Stimulated activated CD8-positive, alpha-beta memory T cell treated with anti-CD3 and anti-CD28 coated beads, Interleukin-4, amount 100 ng/mL, for 1 hour (primary cell): Measurements from ENCODE around the gene CDCA8.
"Not testable (repeated sequence)": the region's sequence is repeated elsewhere in the genome, so short reads cannot be mapped to it uniquely, and the experiment has no call there.

Experiments
- DNase-seq, 2 donors: peaks; one replicate each; pipeline ENCODE4 v3.0.0-alpha.2; 2020; ENCODE audit warnings: low read depth in 2 of 2, low spot score in 1 of 2

CDCA8 gene

GRCh38 chr1:37672136-37672870, 20.0 kb upstream of the CDCA8 start:
- DNase-seq, result no peak

GRCh38 chr1:37673920-37674319, 18.4 kb upstream of the CDCA8 start:
- peak in 1 of 2 donors; percentile 24 for DNase-seq

GRCh38 chr1:37676281-37677142, 15.8 kb upstream of the CDCA8 start:
- DNase-seq, result no peak

GRCh38 chr1:37677143-37677439, 15.2 kb upstream of the CDCA8 start:
- DNase-seq, result no peak

- DNase-seq, result no peak
These were observed 14.5 kb upstream of the CDCA8 start for GRCh38 chr1:37677808-37678207.

- DNase-seq, result no peak
These were observed 11.4 kb upstream of the CDCA8 start for GRCh38 chr1:37680933-37681332.

GRCh38 chr1:37682334-37682987, 9.9 kb upstream of the CDCA8 start:
- peak; percentile 41 to 64 for DNase-seq

- not testable (repeated sequence) for DNase-seq
These were observed 8.1 kb upstream of the CDCA8 start for GRCh38 chr1:37684182-37684581.

- no peak for DNase-seq
These were observed 6.6 kb upstream of the CDCA8 start for GRCh38 chr1:37685722-37686121.

GRCh38 chr1:37687764-37688163, 4.6 kb upstream of the CDCA8 start:
- not testable (repeated sequence) for DNase-seq

- no peak for DNase-seq
These were observed 3.4 kb upstream of the CDCA8 start for GRCh38 chr1:37688926-37689325.

- no peak for DNase-seq
These were observed 729 bp upstream of the CDCA8 start for GRCh38 chr1:37691497-37692077.

- DNase-seq, result no peak
These were observed 489 bp downstream of the CDCA8 start for GRCh38 chr1:37692834-37693175.

GRCh38 chr1:37697090-37697489, 4.8 kb downstream of the CDCA8 start:
- no peak for DNase-seq

- DNase-seq, result no peak
These were observed 5.4 kb downstream of the CDCA8 start for GRCh38 chr1:37697737-37698136.

GRCh38 chr1:37699147-37699546, 6.8 kb downstream of the CDCA8 start:
- no peak for DNase-seq

- no peak for DNase-seq
These were observed 8.7 kb downstream of the CDCA8 start for GRCh38 chr1:37701051-37701450.

GRCh38 chr1:37703061-37703460, 10.7 kb downstream of the CDCA8 start:
- DNase-seq, result no peak

- DNase-seq, result no peak
These were observed 12.7 kb downstream of the CDCA8 start for GRCh38 chr1:37704966-37705365.

GRCh38 chr1:37705399-37705798, 13.1 kb downstream of the CDCA8 start:
- no peak for DNase-seq

- DNase-seq, result no peak
These were observed 16.2 kb downstream of the CDCA8 start for GRCh38 chr1:37708471-37708870.

GRCh38 chr1:37714226-37714625, 21.9 kb downstream of the CDCA8 start:
- DNase-seq, result no peak
